CD4-positive, alpha-beta memory T cell (primary cell): ENCODE results near the gene GALP. TPM values are rescaled to one million over a fixed set of nuclear protein-coding genes. Genes with fewer than 3 reads are reported as not detected.

Experiments
- CTCF ChIA-PET: fragments of 350-600 bp; sonication (Branson Sonifier 250); formaldehyde crosslinking; loops from one replicate; lab custom pipeline; 2021; ENCODE audit warnings: inconsistent platforms; ENCODE audit not compliant: partially characterized antibody; lab: Charles Lee
- POLR2A ChIA-PET: fragments of 350-600 bp; sonication (Branson Sonifier 250); formaldehyde crosslinking; loops from one replicate; lab custom pipeline; 2021; ENCODE audit not compliant: partially characterized antibody; lab: Charles Lee
- DNase-seq, 5 donors: peaks; one replicate each; pipeline versions ENCODE4 v3.0.0 to v3.0.0-alpha.2; 2020 to 2022; ENCODE audit warnings: mixed read lengths in 1 of 5
- H3K27ac ChIP-seq: one replicate; pipeline ENCODE4 v1.7.0; 2013; ENCODE audit warnings: low read depth, low read length
- H3K27me3 ChIP-seq: 2 replicates; pipeline ENCODE4 v1.7.0; 2013; ENCODE audit warnings: mild to moderate bottlenecking, low read length, moderate library complexity; ENCODE audit not compliant: insufficient read depth
- H3K36me3 ChIP-seq: 2 replicates; pipeline ENCODE4 v1.7.0; 2013; ENCODE audit warnings: mild to moderate bottlenecking, low read length, moderate library complexity; ENCODE audit not compliant: insufficient read depth
- H3K4me1 ChIP-seq: 2 replicates; pipeline ENCODE4 v1.7.0; 2013; ENCODE audit warnings: mild to moderate bottlenecking, low read length, moderate library complexity; ENCODE audit not compliant: insufficient read depth
- H3K4me3 ChIP-seq, 2 donors: one replicate each; pipeline ENCODE4 v1.7.0; 2013; ENCODE audit warnings: low read length in 2 of 2, mild to moderate bottlenecking in 1 of 2
- H3K9me3 ChIP-seq, 2 donors: one replicate each; pipeline ENCODE4 v1.7.0; 2013; ENCODE audit warnings: low read length in 2 of 2, control low read depth in 1 of 2; ENCODE audit not compliant: control insufficient read depth in 1 of 2
- H3K27ac Mint-ChIP-seq, 7 donors: one replicate each; pipeline ENCODE4 v1.8.0; 2020 to 2021; ENCODE audit warnings: mixed read lengths in 7 of 7, mild to moderate bottlenecking in 6 of 7, inconsistent platforms in 3 of 7, moderate library complexity in 3 of 7
- H3K27me3 Mint-ChIP-seq, 2 donors: one replicate each; pipeline ENCODE4 v1.8.0; 2020 to 2021; ENCODE audit warnings: mixed read lengths in 2 of 2
- H3K36me3 Mint-ChIP-seq, 2 donors: one replicate each; pipeline ENCODE4 v1.8.0; 2020 to 2021; ENCODE audit warnings: mixed read lengths in 2 of 2, inconsistent platforms in 1 of 2, mild to moderate bottlenecking in 1 of 2
- H3K4me1 Mint-ChIP-seq, 4 donors: one replicate each; pipeline ENCODE4 v1.8.0; 2020 to 2021; ENCODE audit warnings: mixed read lengths in 4 of 4, mild to moderate bottlenecking in 1 of 4
- H3K4me3 Mint-ChIP-seq, 8 donors: one replicate each; pipeline ENCODE4 v1.8.0; 2020 to 2021; ENCODE audit warnings: mixed read lengths in 8 of 8, mild to moderate bottlenecking in 7 of 8, moderate library complexity in 6 of 8, inconsistent platforms in 3 of 8
- H3K9me3 Mint-ChIP-seq, 8 donors: one replicate each; pipeline ENCODE4 v1.8.0; 2020 to 2021; ENCODE audit warnings: mixed read lengths in 8 of 8, mild to moderate bottlenecking in 5 of 8, inconsistent platforms in 3 of 8, moderate library complexity in 1 of 8
- intact Hi-C: fragments of 100-400 bp; cut with micrococcal nuclease; formaldehyde crosslinking; loops from one replicate; pipeline ENCODE4 v1.15.1; 2023
- polyA plus RNA-seq, 2 donors: library from polyadenylated mRNA; unstranded; fragments of 300-500 nt; fragmentation: Illumina TruSeq; gene quantifications; one replicate each; pipeline ENCODE4 v1.2.3, GENCODE V29; 2021
- total RNA-seq, 2 experiments: library from RNA; stranded (reverse); gene quantifications; one replicate each; pipeline ENCODE4 v1.2.3, GENCODE V29; 2021

Gene GALP
- total and polyA plus RNA-seq, 4 experiments from 2014 or later, result not detected

- no peak overlapping the region for H3K27ac Mint-ChIP-seq
- no peak overlapping the region for H3K4me3 ChIP-seq
- H3K4me3 Mint-ChIP-seq, result no peak overlapping the region
- peaks cover 17% of the 10 kb centered on the region for H3K36me3 ChIP-seq
- intact Hi-C loops, result no loop called here
- no peaks in the 10 kb centered on the region for H3K27me3 Mint-ChIP-seq
- H3K36me3 Mint-ChIP-seq, result peaks cover 29 to 43% of the 10 kb centered on the region in 2 donors
- DNase-seq, result no peak
- no peaks in the 10 kb centered on the region for H3K4me1 ChIP-seq
- no peaks in the 10 kb centered on the region for H3K27me3 ChIP-seq
- H3K4me1 Mint-ChIP-seq, result peaks cover 1 to 12% (median 8%) of the 10 kb centered on the region in 4 donors
- CTCF ChIA-PET, result no interaction called here
- no peak overlapping the region for H3K27ac ChIP-seq
- H3K9me3 Mint-ChIP-seq, result no peaks in the 10 kb centered on the region
- POLR2A ChIA-PET, result no interaction called here
- no peaks in the 10 kb centered on the region for H3K9me3 ChIP-seq
These were observed 19.0 kb upstream of the GALP start for GRCh38 chr19:56156768-56157167.

GRCh38 chr19:56158170-56158757, 17.5 kb upstream of the GALP start:
- no peak overlapping the region for H3K4me3 Mint-ChIP-seq
- Histone ChIP-seq H3K27ac (no peak overlapping the region), H3K27me3 (no peaks in the 10 kb centered on the region), H3K4me1 (no peaks in the 10 kb centered on the region), H3K9me3 (no peaks in the 10 kb centered on the region), H3K36me3 (peaks cover 13% of the 10 kb centered on the region), H3K4me3 (no peak overlapping the region)
- H3K4me1 Mint-ChIP-seq, result peaks cover 2 to 8% (median 4%) of the 10 kb centered on the region in 4 donors
- H3K9me3 Mint-ChIP-seq, result no peaks in the 10 kb centered on the region
- peaks cover 0 to under 1% of the 10 kb centered on the region in 2 donors for H3K27me3 Mint-ChIP-seq
- intact Hi-C loops, result no loop called here
- POLR2A ChIA-PET, result no interaction called here
- no peak overlapping the region for H3K27ac Mint-ChIP-seq
- CTCF ChIA-PET, result interaction anchor here (0.7 kb wide), 1 partner anchor 13 kb away, joined by 3 read pairs; no protein-coding TSS in a partner anchor
- H3K36me3 Mint-ChIP-seq, result peaks cover 29 to 41% of the 10 kb centered on the region in 2 donors
- DNase-seq, result no peak

GRCh38 chr19:56159009-56159559, 16.7 kb upstream of the GALP start:
- no peak overlapping the region for H3K4me3 Mint-ChIP-seq
- no peak overlapping the region for H3K4me3 ChIP-seq
- DNase-seq, result no peak
- H3K9me3 ChIP-seq, result no peaks in the 10 kb centered on the region
- no peaks in the 10 kb centered on the region for H3K4me1 ChIP-seq
- POLR2A ChIA-PET, result no interaction called here
- H3K9me3 Mint-ChIP-seq, result no peaks in the 10 kb centered on the region
- peaks cover 13% of the 10 kb centered on the region for H3K36me3 ChIP-seq
- H3K4me1 Mint-ChIP-seq, result peaks cover 0 to 3% (median 2%) of the 10 kb centered on the region in 4 donors
- H3K36me3 Mint-ChIP-seq, result peaks cover 25 to 38% of the 10 kb centered on the region in 2 donors
- peak overlapping the region in 1 of 7 donors; percentile 75 for H3K27ac Mint-ChIP-seq
- no peak overlapping the region for H3K27ac ChIP-seq
- peaks cover 0 to 2% of the 10 kb centered on the region in 2 donors for H3K27me3 Mint-ChIP-seq
- CTCF ChIA-PET, result no interaction called here
- intact Hi-C loops, result no loop called here
- no peaks in the 10 kb centered on the region for H3K27me3 ChIP-seq

GRCh38 chr19:56159622-56160271, 16.1 kb upstream of the GALP start:
- no peaks in the 10 kb centered on the region for H3K4me1 ChIP-seq
- no peak overlapping the region for H3K27ac ChIP-seq
- Mint-ChIP-seq H3K27me3 (peaks cover 0 to 2% of the 10 kb centered on the region in 2 donors), H3K4me1 (peaks cover 0 to 3% (median 2%) of the 10 kb centered on the region in 4 donors), H3K27ac (no peak overlapping the region), H3K4me3 (no peak overlapping the region), H3K9me3 (no peaks in the 10 kb centered on the region), H3K36me3 (peaks cover 25 to 35% of the 10 kb centered on the region in 2 donors)
- H3K9me3 ChIP-seq, result no peaks in the 10 kb centered on the region
- intact Hi-C loops, result no loop called here
- no peaks in the 10 kb centered on the region for H3K27me3 ChIP-seq
- no peak for DNase-seq
- peaks cover 13% of the 10 kb centered on the region for H3K36me3 ChIP-seq
- CTCF ChIA-PET, result no interaction called here
- POLR2A ChIA-PET, result interaction anchor here (1.1 kb wide), 1 partner anchor 18 kb away, joined by 3 read pairs; the partner anchor contains the start of gene ZNF444
- no peak overlapping the region for H3K4me3 ChIP-seq

- no peak overlapping the region for H3K27ac ChIP-seq
- no peaks in the 10 kb centered on the region for H3K27me3 ChIP-seq
- H3K4me3 ChIP-seq, result no peak overlapping the region
- DNase-seq, result no peak
- CTCF ChIA-PET, result no interaction called here
- H3K9me3 Mint-ChIP-seq, result peaks cover 0 to 2% (median 0%) of the 10 kb centered on the region in 8 donors
- H3K4me1 Mint-ChIP-seq, result peaks cover 0 to 4% (median 3%) of the 10 kb centered on the region in 4 donors
- peaks cover 3% of the 10 kb centered on the region in 2 donors for H3K27me3 Mint-ChIP-seq
- no peak overlapping the region for H3K4me3 Mint-ChIP-seq
- H3K9me3 ChIP-seq, result no peaks in the 10 kb centered on the region
- H3K36me3 Mint-ChIP-seq, result peaks cover 18 to 23% of the 10 kb centered on the region in 2 donors
- no peaks in the 10 kb centered on the region for H3K4me1 ChIP-seq
- intact Hi-C loops, result no loop called here
- POLR2A ChIA-PET, result no interaction called here
- H3K27ac Mint-ChIP-seq, result no peak overlapping the region
- peaks cover 8% of the 10 kb centered on the region for H3K36me3 ChIP-seq
These were observed 14.3 kb upstream of the GALP start for GRCh38 chr19:56161534-56161933.

- H3K27ac Mint-ChIP-seq, result no peak overlapping the region
- intact Hi-C loops, result no loop called here
- Histone ChIP-seq H3K4me1 (no peaks in the 10 kb centered on the region), H3K4me3 (no peak overlapping the region), H3K36me3 (peaks cover 8% of the 10 kb centered on the region), H3K27me3 (no peaks in the 10 kb centered on the region), H3K27ac (no peak overlapping the region), H3K9me3 (no peaks in the 10 kb centered on the region)
- ChIA-PET POLR2A (no interaction called here), CTCF (no interaction called here)
- peaks cover 3% of the 10 kb centered on the region in 2 donors for H3K27me3 Mint-ChIP-seq
- H3K4me3 Mint-ChIP-seq, result no peak overlapping the region
- peaks cover 0 to 4% (median 3%) of the 10 kb centered on the region in 4 donors for H3K4me1 Mint-ChIP-seq
- peaks cover 0 to 2% (median 0%) of the 10 kb centered on the region in 8 donors for H3K9me3 Mint-ChIP-seq
- no peak for DNase-seq
- peaks cover 18 to 20% of the 10 kb centered on the region in 2 donors for H3K36me3 Mint-ChIP-seq
These were observed 13.6 kb upstream of the GALP start for GRCh38 chr19:56162258-56162657.

- Mint-ChIP-seq H3K9me3 (peaks cover 0 to 2% (median 0%) of the 10 kb centered on the region in 8 donors), H3K27ac (peak overlapping the region in 1 of 7 donors; percentile 55), H3K36me3 (peaks cover 12% of the 10 kb centered on the region in 2 donors), H3K4me1 (peaks cover 0 to 4% (median 3%) of the 10 kb centered on the region in 4 donors), H3K27me3 (peaks cover 3 to 5% of the 10 kb centered on the region in 2 donors), H3K4me3 (peak overlapping the region in 1 of 8 donors; percentile 53)
- POLR2A ChIA-PET, result no interaction called here
- no peak for DNase-seq
- no peaks in the 10 kb centered on the region for H3K9me3 ChIP-seq
- H3K36me3 ChIP-seq, result peaks cover 8% of the 10 kb centered on the region
- CTCF ChIA-PET, result no interaction called here
- no peaks in the 10 kb centered on the region for H3K27me3 ChIP-seq
- intact Hi-C loops, result no loop called here
- no peak overlapping the region for H3K4me3 ChIP-seq
- H3K4me1 ChIP-seq, result no peaks in the 10 kb centered on the region
- no peak overlapping the region for H3K27ac ChIP-seq
These were observed 12.7 kb upstream of the GALP start for GRCh38 chr19:56163097-56163496.
